ENCODE data around the gene KCNK7.

Gene KCNK7

DNA sequence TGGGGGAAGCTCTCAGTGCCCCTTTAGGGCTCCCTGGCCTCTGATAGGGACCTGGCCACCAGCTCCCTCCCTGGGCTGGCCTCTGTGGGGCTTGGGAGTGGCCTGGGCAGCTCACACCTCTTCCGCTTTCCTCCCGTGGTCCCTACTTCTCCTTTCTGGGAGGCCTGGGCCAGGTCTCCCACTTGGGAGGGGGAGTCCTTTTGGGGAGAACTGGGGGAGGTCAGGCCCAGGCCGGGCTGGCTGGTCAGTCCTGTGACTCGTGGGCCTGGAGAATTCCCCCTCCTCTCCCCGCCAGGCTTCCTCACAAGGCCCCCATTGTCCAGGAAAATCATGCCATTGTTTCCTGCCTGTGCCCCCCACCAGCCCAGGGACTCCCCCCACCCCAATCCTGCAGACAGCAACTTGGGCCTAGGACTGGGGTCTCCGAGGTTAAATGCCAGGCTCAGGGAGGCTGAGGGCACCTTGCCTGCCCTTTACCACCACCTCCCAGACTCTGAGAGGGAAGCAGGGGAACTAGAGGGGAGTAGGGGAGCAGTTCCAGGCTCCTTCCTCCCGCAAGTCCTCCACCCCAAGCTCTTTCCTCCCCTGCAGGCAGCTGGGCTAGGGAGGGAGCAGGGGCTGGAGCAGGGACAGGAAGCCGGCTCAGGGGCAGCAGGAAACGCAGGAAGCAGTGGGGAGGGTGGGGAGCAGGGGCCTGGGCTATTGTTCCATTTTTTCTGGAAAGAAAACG, 15.6 kb upstream of the KCNK7 start:
- no peak for DNase-seq (ENCODE audit: low read depth)

DNA sequence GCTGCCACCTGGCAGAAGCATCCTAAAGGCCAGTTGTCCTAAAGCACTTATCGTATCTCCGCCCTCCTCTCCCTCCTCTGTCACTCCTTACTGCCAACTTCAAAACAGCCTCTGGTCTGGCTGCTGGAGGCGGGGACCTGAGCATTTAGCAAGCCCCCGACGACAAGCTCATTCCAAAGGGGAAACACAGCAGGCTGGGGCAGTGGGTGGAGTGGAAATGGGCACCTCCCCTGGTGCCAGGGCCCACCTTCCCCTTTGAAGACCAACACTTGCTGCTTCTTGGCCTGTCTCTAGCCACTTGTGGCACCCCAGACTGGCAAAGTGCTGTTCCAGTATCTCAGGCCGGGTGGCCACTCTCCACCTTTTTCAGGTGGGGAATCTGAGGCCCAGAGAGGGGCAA, 14.8 kb upstream of the KCNK7 start:
- no peak for DNase-seq (ENCODE audit: low read depth)

DNA sequence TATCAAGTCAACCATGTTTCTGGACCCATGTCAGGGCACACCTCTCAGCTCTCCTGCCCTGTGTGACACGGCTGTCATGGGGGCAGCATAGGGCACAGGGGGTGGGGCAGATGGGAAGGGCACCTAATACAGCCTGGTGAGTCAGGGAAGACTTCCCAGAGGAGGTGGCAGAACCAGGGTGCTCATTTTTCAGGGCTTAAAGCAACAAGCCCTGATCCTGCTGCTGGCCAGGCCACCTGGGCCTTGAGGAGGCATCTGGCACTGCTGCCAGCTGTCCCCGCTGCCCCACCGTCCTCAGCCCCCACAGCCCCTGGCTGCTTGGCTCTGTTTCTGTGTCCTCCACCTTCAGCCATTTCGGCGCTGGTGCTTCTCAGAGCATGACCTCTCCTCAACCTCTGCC, 14.1 kb upstream of the KCNK7 start:
- no peak for DNase-seq (ENCODE audit: low read depth)

DNA sequence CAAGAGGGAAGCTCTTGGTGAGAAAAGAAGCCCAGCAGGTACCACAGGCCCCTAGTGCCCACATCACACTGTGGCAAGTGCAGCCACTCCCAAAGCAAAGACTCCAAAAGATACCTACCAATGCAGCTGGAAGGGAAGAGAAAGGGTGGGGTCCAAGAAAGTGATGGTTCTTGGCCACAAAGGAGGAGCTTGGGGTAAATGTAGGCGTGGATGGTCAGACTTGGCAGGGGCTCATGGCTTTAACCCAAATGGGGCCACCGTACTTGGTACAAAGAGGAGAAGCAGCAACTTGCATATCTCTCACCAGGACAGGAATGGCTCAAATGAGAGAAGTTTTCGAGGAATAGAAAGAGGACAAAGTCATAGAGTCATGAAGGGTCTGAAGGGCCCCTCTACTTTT, 13.6 kb upstream of the KCNK7 start:
- no peak for DNase-seq (ENCODE audit: low read depth)

GRCh38 chr11:65607614-65608426, 12.2 kb upstream of the KCNK7 start:
- no peak for DNase-seq (ENCODE audit: low read depth)

DNA sequence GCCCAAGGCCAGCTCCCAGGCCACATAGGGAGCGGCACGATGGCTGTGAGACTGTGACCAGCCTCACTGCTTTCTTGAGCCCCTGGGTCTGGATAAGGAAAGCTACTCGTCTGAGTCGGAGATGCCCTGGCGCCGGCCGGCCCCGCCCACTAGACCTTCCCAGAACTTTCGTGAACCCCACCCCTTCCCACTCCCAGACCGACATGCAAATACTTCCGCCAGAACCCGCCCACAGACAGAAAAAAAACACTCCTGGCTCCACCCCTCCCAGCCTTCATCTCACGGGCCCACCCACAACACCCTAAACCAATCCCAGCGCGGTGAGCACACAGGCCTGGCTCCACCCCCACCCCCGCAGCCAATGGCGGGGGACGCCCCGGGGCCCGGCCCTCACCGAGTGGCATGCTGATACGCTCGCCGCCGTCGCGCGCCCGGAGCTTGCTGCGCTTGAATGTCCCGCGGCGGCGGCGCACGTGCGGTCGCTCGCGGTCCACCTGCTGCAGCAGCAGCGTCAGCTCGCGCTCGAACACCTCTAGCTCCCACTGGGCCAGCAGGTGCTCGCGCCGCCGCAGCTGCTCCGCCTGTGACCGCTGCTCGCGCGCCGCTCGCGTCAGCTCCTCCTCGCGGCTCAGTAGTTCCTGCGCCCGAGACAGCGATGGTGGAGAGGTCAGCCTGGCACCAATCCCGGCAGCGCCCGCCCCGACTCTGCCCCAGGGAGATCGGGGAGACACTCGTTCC, 11.4 kb upstream of the KCNK7 start:
- DNase-seq (ENCODE audit: low read depth): peak; percentile 65

DNA sequence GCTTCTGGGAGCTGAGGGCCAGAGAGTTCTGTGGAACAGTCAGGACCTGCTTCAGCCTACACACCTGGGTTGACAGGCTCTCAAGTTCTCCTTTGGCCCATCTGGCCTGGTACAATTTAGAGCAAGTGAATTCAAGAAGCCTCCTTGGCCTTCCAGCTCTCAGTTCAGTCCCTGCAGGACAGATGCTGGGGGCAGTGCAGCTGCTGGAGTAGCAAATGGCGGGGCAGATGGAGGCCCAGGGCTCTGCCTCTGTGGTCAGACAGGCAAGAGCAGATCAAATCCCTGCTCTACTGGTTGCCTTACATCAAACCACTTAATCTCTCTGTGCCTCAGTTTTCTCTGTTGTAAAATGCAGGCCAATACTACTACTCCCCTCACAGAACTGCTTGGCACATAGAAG, 8.7 kb upstream of the KCNK7 start:
- no peak for DNase-seq (ENCODE audit: low read depth)

GRCh38 chr11:65599955-65600246, 4.3 kb upstream of the KCNK7 start:
- no peak for DNase-seq (ENCODE audit: low read depth)

DNA sequence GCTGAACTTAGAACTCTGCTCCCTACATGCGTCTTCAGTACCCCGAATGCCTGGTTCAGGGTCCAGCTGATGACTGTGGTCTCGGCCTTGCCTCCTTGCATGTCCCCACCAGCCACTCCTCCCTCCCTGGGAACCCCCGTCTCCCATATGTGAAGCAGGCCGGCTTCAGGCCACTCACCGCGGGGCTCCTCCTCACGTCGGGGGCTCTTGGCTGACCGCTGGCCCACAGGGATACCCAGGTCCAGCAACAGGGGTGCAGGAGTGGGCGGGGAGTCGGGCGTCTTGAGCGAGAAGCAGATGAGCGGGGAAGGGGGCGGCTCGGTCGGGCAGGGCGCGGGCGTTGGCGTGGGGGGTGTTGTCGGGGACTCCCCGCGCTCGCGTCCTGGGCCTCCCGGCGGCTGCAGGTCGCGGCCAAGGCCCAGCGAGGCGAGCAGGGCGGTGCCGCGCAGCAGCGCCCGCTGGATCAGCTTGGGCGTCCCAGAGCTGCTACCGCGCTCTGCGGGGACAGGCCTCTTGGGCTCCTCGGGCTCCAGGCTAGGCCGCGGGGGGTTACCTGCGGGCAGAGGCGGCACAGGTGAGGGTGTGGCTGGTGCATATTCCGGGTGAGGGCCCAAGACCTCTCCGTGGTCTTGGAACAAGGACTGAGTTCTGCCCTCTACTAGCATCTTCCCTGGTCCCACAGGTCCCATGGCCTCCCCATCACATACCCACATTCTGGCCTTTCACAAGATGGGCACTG, 3.8 kb upstream of the KCNK7 start:
- no peak for DNase-seq (ENCODE audit: low read depth)

DNA sequence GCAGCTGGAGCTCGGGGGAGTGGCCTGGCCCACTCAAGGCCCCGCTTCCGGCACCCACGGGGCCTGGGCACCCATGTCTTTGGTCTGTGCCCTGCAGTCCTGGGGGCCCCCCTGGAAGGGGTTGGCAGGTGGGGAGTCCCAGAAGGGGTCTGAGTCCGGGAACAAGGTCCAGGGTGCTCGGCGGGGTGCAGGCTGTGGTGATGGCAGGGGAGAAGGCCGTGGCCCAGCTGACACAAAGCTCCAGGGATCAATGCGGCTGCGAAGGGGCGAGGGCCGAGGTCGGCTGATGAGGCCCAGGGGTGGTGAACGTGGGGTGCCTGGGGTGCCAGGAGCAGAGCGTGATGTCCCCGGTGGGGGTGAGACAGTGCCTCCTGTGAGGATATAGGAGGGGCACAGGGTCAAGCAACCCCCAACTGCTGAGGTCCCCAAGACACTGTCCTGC, 2.7 kb upstream of the KCNK7 start:
- no peak for DNase-seq (ENCODE audit: low read depth)

GRCh38 chr11:65596520-65596919, 920 bp upstream of the KCNK7 start:
- no peak for DNase-seq (ENCODE audit: low read depth)

GRCh38 chr11:65595131-65595530, 469 bp downstream of the KCNK7 start:
- DNase-seq (ENCODE audit: low read depth): no peak

DNA sequence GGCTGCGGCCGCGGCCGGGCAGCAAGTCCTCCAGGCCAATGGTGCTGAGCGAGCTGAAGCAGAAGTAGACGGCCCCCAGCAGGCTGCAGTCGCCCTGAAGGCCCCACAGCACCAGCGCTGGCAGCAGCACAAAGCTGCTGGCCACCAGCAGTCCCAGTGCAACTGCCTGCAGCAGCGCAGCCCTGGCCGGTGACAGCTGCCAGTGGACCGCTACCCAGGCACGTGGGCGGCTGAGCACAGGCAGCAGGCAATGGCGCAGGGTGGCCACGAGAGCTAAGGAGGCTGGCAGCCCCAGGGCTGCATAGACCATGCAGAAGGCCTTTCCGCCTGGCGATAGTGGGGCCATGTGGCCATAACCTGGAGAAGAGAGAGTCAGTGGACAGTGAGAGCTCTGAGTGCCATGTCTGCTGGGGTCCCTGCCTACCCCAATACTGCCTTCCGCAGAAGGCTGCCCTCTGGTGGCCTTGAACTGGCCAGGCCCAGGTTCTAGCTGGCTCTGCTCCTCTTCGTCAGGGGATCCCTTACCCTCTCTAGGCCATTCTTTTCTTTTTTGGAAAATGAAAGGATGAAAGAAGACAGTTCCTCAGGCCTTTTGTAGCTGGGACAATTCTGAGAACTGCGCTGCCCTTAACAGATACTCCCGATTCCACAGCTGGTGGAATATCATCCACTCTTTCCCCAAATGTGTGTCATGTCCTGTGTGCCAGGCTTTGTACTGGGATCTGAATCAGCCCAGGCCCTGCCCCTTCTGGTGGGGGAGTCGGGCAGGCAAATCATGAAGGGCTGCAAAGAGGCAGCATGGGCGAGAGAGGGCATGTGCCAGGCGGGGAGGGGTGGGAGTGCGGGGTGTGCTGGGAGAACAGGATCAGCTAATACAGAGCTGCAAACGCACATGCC, 1.8 kb downstream of the KCNK7 start:
- DNase-seq (ENCODE audit: low read depth): no peak

DNA sequence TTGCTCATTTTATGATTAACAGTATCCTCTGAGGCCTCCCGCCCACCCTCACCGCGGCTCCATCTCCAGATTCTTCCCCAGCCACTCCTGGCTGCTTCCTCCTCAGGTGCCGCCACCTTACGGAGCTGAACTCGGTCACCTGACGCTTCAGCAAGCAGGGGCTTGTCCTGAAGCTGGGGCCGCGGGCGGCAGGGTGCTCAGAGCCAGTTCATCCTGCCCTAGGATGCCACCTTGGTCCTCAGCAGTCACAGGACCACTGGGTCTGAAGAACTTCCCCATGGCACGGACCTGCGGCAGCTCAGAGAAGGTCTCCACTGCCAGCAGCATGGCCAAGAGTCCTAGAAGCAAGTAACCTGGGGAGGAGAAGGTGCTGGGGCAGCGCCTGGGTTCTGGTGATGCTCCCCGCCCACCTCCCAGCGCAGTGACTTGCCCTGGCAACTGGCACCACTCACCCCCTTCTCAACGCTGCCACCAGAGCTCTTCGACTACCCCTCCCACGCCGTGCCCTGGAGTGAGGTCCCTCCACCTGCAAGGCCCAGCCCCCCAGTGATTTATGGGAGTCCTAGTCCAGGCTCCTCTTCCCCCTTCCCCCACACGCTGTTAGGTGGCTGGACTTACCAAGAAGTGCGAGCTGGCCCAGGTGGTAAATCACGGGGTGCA, 2.6 kb downstream of the KCNK7 start:
- DNase-seq (ENCODE audit: low read depth): no peak

GRCh38 chr11:65591939-65592857, 3.4 kb downstream of the KCNK7 start:
- no peak for DNase-seq (ENCODE audit: low read depth)

GRCh38 chr11:65590240-65590738, 5.3 kb downstream of the KCNK7 start:
- DNase-seq (ENCODE audit: low read depth): no peak

- DNase-seq (ENCODE audit: low read depth): no peak
Measured at GRCh38 chr11:65589444-65590239, 6.0 kb downstream of the KCNK7 start.

GRCh38 chr11:65588199-65589054, 7.2 kb downstream of the KCNK7 start:
- DNase-seq (ENCODE audit: low read depth): no peak
